ENCODE results near the gene SULF2.

DNA sequence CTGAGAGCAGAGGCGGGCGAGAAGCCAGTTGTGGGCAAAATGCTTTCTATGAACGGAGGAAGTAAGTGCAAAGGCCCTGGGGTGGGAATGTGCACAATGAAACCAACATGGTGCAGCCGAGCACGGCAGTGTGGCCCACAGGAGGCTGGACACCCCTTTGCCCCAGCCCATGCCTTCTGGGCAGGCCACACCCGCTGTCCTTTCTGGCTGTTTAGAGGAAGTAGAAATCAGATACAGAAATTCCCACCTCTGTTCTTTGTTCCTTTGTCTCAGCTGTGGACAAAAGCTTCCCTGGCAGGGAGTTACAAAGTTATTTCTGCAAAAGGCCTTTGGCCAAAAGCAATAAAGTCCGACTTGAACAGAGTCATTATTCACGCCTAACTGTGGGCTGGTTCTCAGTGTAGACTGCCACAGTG, 11.9 kb downstream of the SULF2 start:
- TF ChIP-seq YY1 (IDR thresholded peaks at IDR 0.05; ENCODE audit: insufficient read depth, insufficient read length): no peak
- no peak for TF ChIP-seq ZNF274 (IDR thresholded peaks at IDR 0.05; ENCODE audit: low read depth, low read length)
- no peak for TF ChIP-seq SUZ12 (IDR thresholded peaks at IDR 0.05; ENCODE audit: extremely low read depth, insufficient read depth, insufficient read length)
